Measurements from ENCODE around the gene STPG4. TPM values are rescaled to one million over a fixed set of nuclear protein-coding genes. Genes with fewer than 3 reads are reported as not detected.

Gene STPG4
- total RNA-seq, 1 donor from 2014 or later = 0.56 TPM

DNA sequence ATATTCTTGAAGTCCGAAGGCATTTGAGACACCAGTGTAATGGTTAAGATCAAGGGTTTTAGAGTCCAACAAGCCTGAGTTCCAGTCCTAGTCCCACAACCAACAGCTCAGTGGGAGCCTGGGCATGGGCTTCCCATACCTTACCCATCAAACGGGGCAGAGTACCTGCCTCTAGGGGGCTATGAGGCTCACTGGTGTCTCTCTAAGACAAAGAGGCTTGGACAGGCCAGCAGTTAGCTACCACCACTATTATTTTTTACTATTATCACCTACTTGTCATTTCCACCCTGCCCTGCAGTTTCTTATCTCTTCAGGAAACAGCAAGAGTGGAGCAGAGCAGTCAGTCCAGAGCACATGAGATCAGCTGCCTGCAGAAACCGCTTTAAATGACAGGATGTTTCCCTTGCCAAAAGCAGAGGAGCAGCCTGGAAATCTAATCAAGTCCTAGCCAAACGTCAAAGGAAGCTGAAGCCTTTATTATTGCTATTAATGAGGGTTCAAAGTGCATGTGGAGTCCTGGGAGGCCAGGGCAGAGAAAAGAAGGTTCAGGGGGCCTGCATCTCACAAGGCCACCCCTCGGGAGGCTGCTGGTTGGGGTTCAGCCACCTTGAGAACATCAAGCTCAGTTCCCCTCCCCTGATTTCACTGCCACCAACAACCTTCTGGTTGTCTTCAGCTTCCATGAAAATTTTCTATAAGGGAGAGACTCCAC, 66.6 kb downstream of the STPG4 start:
- Mint-ChIP-seq H3K9me3 (ENCODE audit: unreplicated experiment) (no peaks in the 10 kb centered on the region), H3K4me3 (ENCODE audit: unreplicated experiment) (no peak overlapping the region), H3K27me3 (ENCODE audit: unreplicated experiment) (no peaks in the 10 kb centered on the region), H3K27ac (ENCODE audit: unreplicated experiment) (no peak overlapping the region), H3K36me3 (ENCODE audit: unreplicated experiment) (no peaks in the 10 kb centered on the region), H3K4me1 (ENCODE audit: unreplicated experiment) (peaks cover 13% of the 10 kb centered on the region)
- DNase-seq (ENCODE audit: extremely low spot score, unreplicated experiment) = no peak
- no peak for TF ChIP-seq CTCF (IDR thresholded peaks at IDR 0.05)

GRCh38 chr2:47087051-47087450, 68.1 kb downstream of the STPG4 start:
- Mint-ChIP-seq H3K27ac (ENCODE audit: unreplicated experiment) (no peak overlapping the region), H3K4me1 (ENCODE audit: unreplicated experiment) (peaks cover 13% of the 10 kb centered on the region), H3K27me3 (ENCODE audit: unreplicated experiment) (no peaks in the 10 kb centered on the region), H3K4me3 (ENCODE audit: unreplicated experiment) (no peak overlapping the region), H3K36me3 (ENCODE audit: unreplicated experiment) (no peaks in the 10 kb centered on the region), H3K9me3 (ENCODE audit: unreplicated experiment) (no peaks in the 10 kb centered on the region)
- no peak for DNase-seq (ENCODE audit: extremely low spot score, unreplicated experiment)
- no peak for TF ChIP-seq CTCF (IDR thresholded peaks at IDR 0.05)

DNA sequence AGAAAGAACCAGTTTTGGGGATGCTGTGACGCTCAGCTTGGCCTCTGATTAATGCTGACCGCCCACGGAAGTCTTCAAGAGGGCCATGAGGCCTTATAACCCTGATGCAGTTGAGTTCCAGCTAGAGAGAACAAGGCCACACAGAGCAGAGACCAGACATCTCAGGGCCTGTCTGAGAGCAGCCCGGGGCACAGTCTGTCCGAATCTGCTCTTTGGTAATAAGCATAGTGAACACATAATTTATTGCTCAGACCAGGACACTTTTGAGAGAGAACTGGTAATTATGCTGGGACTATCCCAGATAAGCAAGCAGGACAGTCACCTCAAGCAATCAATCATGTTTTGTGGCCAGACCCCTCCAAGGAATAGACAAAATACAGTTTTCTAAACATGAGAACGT, 68.5 kb downstream of the STPG4 start:
- Mint-ChIP-seq H3K27ac (ENCODE audit: unreplicated experiment) (no peak overlapping the region), H3K9me3 (ENCODE audit: unreplicated experiment) (no peaks in the 10 kb centered on the region), H3K4me3 (ENCODE audit: unreplicated experiment) (no peak overlapping the region), H3K27me3 (ENCODE audit: unreplicated experiment) (no peaks in the 10 kb centered on the region), H3K36me3 (ENCODE audit: unreplicated experiment) (no peaks in the 10 kb centered on the region), H3K4me1 (ENCODE audit: unreplicated experiment) (peaks cover 10% of the 10 kb centered on the region)
- TF ChIP-seq CTCF (IDR thresholded peaks at IDR 0.05) = no peak
- DNase-seq (ENCODE audit: extremely low spot score, unreplicated experiment) = no peak

DNA sequence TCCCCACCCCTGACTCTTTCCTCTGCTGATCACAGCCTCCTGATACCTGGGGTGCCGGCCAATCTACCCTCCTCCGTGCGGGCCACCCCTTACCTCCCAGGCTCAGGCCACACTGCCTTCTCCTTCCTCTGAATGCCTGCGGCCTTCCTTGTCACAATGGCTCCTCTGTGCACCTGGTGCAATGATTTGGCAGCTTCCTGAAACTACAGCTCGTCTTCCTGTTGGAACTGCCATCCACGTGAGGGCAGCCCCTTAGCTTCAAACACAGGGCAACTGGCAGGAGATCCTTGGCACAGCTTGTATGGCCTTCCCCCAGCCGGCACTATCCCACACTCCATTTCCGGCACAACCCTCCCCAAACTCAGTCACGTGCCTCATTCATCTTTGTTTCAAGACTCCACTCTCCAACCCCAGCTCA, 69.0 kb downstream of the STPG4 start:
- H3K27ac Mint-ChIP-seq (ENCODE audit: unreplicated experiment) = no peak overlapping the region
- no peak overlapping the region for H3K4me3 Mint-ChIP-seq (ENCODE audit: unreplicated experiment)
- H3K36me3 Mint-ChIP-seq (ENCODE audit: unreplicated experiment) = no peaks in the 10 kb centered on the region
- no peak for TF ChIP-seq CTCF (IDR thresholded peaks at IDR 0.05)
- no peaks in the 10 kb centered on the region for H3K27me3 Mint-ChIP-seq (ENCODE audit: unreplicated experiment)
- no peaks in the 10 kb centered on the region for H3K9me3 Mint-ChIP-seq (ENCODE audit: unreplicated experiment)
- H3K4me1 Mint-ChIP-seq (ENCODE audit: unreplicated experiment) = peaks cover 8% of the 10 kb centered on the region
- no peak for DNase-seq (ENCODE audit: extremely low spot score, unreplicated experiment)

DNA sequence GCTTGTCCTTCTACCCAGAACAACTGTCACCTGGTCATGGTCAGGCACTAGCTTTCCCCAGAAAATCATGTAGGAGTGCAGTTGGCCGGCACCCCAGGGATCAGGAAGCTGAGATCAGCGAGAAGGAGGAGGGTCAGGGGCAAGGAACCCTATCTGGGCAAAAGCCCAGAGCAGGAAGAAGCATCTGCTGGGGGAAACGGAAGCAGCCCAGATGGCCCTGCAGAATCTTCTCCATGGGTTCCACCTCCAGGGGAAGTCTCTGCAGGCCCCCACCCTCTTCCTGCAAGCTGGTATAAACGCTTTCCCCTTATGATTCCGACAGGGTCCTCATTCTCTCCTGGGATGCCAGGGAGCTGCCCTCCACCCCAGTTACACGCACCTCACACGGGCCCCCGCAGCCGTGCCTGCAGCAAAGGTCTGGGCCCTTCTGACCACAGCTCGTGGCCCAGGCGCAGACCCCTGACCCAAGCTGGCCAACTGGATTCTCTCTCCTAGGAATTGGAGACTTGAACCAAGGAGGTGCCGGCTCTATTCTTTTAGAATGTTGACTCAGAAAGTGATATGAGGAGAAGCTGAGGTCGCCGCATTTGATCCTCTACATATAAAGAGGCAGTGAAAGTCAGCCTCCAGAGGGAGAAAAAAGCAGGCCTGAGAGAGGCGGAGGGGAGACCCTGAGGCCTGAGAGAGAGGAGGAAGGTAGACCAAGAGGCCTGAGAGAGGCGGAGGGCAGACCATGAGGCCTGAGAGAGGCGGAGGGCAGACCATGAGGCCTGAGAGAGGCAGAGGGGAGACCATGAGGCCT, 71.0 kb downstream of the STPG4 start:
- Mint-ChIP-seq H3K27me3 (ENCODE audit: unreplicated experiment) (no peaks in the 10 kb centered on the region), H3K4me1 (ENCODE audit: unreplicated experiment) (peaks cover 15% of the 10 kb centered on the region), H3K36me3 (ENCODE audit: unreplicated experiment) (no peaks in the 10 kb centered on the region), H3K9me3 (ENCODE audit: unreplicated experiment) (no peaks in the 10 kb centered on the region), H3K4me3 (ENCODE audit: unreplicated experiment) (no peak overlapping the region), H3K27ac (ENCODE audit: unreplicated experiment) (no peak overlapping the region)
- no peak for TF ChIP-seq CTCF (IDR thresholded peaks at IDR 0.05)
- DNase-seq (ENCODE audit: extremely low spot score, unreplicated experiment) = no peak
